NCI-H748 (cell line): Measurements from ENCODE around the gene UPF1.

Experiments
- DNase-seq: peaks from one replicate; lab custom pipeline; 2025; ENCODE audit not compliant: unreplicated experiment; lab: John Stamatoyannopoulos, UW

The UPF1 gene

DNA sequence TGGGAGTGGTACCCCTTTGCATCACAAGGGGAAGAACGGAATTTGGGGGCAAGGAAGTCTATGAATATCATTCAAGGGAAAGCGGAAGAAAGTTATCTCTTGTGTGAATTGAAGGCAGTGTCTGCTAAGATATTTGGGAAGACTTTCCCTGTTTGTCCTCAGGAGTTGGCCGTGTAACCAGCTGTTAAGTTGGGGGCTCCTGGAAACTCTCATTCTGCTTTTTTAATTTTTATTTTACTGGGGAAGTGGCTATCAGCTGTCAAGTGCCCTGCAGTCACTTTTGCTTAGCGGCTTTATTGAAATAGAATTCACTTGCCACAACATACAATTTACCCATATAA is 2.9 kb downstream of the UPF1 start:
- DNase-seq: no peak

DNA sequence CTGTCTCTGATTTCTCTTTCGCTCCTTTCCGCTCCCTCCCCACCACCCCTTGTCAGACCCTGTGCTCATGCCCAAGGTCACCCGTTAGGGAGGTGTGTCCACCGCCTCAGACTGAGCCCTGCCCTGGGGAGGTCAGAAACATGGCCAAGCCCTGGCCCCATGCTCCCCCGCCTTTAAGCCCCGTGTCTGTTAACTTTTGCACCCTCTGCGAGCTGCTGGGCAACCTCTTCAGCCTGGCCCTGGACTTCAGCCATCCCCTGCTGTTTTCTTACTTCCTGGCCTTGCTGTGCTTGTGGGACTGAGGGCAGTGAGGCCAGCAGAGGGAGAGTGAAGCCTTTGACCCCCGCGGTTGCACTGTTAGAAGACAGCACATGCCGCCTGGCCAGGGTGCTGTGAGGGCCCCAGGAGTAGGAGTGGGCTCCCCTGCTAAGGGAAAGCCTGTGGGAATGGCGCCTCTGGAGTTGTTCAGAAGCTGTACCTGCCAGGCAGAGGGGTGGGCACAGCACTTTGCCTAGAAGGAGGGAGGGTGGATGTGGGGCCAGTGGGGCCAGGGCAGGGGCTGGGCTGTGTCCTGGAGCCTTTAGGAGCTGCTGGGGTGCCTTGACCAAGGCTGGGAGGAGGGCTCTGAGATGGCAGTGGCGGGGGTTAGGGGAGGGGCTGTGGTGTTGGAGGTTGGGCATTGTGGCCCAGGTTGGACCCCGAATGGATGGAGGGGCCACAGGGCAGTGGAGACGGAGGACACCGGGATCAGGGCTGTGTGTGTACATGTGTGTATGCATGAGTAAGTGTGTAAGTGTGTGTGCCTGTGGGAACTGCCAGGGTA is 7.9 kb downstream of the UPF1 start:
- DNase-seq: no peak

DNA sequence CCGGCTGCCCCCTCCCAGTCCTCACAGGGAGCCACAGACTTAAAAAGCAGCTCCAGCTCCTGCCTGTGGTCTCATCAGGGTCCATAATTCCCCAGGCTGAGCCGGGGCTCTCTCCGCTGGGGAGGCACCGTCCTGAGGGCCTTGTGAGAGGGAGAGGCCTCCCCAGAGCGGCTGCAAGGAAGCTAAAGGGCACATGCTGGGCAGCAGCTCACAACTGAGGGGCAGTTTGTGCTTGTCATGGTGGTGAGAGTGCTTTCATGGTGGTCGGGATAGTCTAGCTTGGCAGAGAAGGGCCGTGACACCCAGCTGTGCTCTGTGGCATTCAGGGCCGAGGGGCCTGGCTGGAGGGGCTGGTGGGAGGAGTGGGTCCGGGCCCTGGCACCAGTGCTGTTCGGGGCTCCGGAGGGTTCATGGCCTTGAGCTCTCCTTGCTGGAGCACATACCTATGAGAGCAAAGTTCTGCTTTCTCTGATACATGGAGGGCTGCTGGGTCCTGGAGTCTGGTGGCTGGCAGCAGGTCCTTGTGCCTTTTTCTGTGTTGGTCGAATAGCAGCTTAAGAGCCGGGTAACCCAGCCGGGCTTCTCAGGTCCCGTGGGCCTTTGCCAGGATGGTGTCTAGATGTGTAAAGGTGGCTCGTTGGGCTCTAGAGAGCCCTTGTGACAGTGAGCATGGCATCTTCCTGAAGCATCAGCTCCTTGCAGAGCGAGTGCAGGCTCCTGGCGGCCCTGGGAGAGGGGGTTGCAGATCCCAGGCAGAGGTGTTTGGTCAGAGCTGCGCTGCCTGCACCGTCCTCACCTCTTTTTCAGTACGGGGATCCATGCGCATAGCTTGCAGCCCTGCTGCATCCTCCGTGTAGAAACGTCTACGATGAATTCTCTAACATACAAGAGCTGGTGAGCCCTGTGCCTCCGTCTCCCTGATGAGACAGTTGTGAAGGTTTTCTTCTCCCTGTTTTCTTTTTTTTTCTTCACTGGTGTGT is 8.8 kb downstream of the UPF1 start:
- no peak for DNase-seq

GRCh38 chr19:18841400-18841799 is 9.6 kb downstream of the UPF1 start:
- DNase-seq: no peak

DNA sequence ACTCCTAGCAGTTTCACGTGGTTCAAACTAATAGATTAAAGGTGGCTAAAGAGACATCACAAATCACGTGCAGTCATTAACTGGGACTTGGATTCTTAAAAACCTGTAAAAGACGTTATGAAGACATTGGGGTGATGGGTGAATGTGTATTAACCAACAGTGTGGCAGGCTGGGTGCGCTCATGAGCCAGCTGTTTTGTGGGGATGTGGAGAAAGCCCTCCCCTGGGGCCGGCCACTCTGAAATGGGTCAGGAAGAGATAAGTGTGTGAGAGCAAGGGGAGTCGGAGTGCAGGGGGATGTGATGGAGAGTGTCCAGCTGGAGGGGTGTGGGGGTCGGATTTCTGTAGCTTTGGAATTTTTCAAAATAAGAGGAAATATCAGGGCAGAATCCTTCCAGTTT is 10.4 kb downstream of the UPF1 start:
- no peak for DNase-seq

DNA sequence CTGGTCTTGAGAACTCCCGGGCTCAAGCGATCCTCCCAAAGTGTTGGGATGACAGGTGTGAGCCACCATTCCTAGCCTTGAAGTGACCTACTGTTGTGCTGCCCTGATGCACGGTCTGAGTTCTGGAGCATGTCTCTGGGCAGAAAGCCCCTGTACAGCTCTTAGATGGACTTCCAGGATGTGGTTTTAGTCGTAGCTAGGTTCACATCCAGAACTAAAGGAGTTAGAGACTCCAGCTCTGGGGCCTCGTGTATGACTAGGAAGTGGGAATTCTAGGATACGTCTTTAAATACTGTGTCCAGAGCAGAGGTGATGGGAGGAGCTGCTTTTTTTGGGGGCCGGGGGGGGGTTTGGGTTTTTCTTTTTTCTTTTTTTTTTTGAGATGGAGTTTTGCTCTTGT is 12.2 kb downstream of the UPF1 start:
- no peak for DNase-seq

DNA sequence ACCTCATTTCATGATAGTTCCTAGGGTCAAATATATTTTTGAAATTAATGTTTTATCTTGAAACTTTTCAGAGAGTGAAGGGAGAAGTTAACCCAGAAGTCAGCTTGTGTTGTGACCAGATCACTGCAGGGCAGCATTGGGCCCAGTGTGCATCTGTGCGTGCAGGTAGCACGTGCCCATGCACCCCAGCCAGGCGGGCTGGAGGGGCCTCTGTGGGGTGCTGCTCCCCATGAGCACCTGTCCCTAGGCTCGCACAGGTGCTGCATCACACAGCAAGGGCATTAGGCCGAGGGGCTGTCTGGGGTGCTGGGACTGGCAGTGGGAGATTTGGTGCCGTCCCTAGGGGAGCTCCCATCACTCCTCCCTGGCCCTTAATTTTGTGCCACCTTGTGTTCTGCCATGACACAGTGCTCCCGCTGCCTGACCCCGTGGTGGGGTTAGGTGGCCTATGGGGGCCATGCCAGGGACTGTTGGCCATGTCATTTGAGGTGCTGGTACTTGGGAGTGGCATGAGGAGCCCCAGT is 13.1 kb downstream of the UPF1 start:
- DNase-seq: no peak

- DNase-seq: no peak
Observed at GRCh38 chr19:18845961-18846360, 14.2 kb downstream of the UPF1 start.

- DNase-seq: peak; percentile 53
Observed at GRCh38 chr19:18846862-18847548, 15.2 kb downstream of the UPF1 start.

GRCh38 chr19:18847549-18848463 is 16.0 kb downstream of the UPF1 start:
- no peak for DNase-seq

DNA sequence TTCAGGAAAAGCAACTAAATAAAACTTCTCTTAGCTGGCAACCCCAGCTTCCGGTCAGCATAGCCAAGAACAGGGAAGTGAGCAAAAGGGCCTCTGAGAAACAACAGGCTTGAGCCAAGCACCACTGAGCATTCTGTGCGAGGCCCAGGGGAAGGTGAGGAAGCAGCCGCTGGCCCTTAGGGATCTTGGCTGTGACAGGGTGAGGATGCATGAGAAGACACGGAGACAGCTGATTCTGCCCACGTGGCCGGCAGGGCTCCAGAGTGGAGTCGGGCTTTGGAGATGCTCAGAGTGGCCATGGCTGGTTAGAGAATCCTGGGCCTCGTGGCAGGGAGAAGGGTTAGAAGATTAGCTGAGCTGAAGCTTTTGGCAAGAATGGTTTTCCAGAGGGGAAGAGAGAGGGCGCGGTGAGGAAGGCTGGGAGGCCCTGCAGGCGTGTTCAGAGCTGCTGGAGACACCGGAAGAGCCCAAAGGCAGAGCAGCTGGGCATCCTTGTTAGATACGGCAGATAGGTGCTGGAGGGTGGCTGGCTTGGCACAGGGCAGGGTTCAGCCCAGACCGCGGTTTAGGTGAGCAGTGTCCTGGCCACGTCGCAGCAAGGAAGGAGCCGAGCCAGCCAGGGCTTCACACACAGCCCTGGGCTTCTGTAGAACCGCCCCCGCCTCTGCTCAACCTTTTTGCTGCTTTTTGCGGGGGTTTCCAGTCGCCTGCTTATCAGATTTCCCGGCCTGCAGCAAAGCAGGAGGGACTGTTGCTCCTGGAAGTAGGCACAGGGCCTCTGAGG is 17.3 kb downstream of the UPF1 start:
- DNase-seq: no peak

DNA sequence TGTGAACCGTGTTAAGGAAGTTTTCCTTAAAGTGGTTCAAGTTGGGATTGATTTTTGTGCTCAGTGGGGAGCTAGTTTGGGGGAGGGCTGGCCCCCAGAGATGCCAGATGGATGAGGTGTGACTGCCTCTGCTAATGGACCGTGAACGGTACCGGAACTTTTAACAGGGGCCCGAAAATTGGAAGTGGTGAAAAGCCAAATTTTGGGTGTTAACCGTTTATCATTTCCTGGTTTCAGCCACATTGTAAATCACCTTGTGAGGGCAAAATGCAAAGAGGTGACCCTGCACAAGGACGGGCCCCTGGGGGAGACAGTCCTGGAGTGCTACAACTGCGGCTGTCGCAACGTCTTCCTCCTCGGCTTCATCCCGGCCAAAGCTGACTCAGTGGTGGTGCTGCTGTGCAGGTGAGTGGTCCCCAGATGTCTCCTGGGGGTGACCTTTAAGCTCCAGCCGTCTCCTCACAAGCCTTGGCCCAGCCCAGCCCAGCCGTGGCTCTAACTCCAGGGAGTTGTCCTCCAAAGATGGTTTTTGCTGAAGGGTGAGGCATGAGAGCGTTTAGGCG is 18.2 kb downstream of the UPF1 start:
- DNase-seq: no peak

GRCh38 chr19:18850471-18851375 is 19.0 kb downstream of the UPF1 start:
- no peak for DNase-seq

DNA sequence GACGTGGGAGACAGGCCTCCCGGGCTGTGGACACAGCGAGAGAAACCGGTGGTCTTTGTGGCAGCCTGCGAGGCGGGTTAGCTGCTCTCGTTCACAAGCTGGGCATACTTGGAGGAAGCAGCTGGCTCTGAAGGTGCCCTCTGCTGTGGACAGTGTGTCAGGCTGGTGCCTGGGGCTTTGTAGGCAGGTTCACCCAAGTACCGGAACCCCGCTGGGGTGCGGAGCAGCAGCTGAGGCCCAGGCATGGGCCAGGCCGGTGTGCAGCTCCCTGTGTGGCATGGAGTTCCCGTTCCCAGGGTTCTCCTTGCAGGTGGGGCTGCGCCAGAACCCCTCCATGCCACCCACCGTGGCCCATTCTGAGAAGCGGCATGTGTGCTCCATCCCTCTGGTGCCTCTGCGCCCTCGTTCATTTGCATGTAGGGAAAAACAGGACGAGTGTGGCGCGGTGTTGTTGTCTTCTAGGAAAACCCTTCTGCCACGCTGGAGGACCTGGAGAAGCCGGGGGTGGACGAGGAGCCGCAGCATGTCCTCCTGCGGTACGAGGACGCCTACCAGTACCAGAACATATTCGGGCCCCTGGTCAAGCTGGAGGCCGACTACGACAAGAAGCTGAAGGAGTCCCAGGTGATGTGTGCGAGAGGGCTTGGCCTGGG is 20.0 kb downstream of the UPF1 start:
- DNase-seq: no peak

DNA sequence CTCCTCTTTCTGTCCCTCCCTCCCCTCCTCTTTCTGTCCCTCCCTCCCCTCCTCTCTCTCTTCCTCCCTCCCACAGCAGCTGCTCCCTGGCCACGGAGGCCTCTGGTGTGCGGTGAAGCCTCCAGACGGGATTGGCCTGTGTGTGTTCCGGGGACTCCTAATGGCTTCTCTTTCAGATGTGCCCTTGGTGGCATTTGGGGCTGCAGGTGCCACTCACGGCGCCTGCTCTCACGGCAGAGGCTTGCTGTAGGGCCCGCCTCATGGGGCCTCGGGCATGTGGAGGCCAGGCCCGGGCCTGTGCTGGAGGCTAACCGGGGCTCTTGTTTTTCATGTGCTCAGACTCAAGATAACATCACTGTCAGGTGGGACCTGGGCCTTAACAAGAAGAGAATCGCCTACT is 20.9 kb downstream of the UPF1 start:
- DNase-seq: no peak

GRCh38 chr19:18853755-18854427 is 22.1 kb downstream of the UPF1 start:
- no peak for DNase-seq

DNA sequence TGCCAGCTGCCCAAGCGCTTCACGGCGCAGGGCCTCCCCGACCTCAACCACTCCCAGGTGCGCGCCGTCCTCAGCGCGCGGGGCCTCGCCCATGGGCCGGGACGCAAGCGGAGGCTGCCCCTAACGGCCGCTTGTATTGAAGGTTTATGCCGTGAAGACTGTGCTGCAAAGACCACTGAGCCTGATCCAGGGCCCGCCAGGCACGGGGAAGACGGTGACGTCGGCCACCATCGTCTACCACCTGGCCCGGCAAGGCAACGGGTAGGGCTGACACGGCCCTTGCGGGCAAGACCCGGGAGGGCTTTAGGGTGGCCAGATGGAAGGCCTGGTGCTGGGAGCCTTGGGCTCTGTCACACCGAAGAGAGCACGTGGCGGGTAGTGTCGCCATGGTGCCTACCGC is 23.2 kb downstream of the UPF1 start:
- no peak for DNase-seq
